Ascending aorta (tissue), 2 donors: ENCODE data around the gene OVCA2. TPM values are rescaled to one million over a fixed set of nuclear protein-coding genes. Genes with fewer than 3 reads are reported as not detected.

ENCODE experiments used
- DNase-seq, 2 donors: peaks; one replicate each; pipeline ENCODE4 v3.0.0-alpha.2; 2019; ENCODE audit warnings: low spot score in 2 of 2
- H3K27ac ChIP-seq, 2 donors: fragments of 200-600 bp; sonication (generic); one replicate each; pipeline ENCODE4 v1.5.1; 2016 to 2017; ENCODE audit warnings: mild to moderate bottlenecking in 1 of 2
- H3K27me3 ChIP-seq: fragments of 200-600 bp; sonication (generic); one replicate; pipeline ENCODE4 v1.5.1; 2017
- H3K36me3 ChIP-seq, 2 donors: fragments of 200-600 bp; sonication (generic); one replicate each; pipeline ENCODE4 v1.5.1; 2016
- H3K4me1 ChIP-seq, 2 donors: fragments of 200-600 bp; sonication (generic); one replicate each; pipeline ENCODE4 v1.5.1; 2016 to 2017; ENCODE audit warnings: mild to moderate bottlenecking in 1 of 2
- H3K4me3 ChIP-seq, 2 donors: fragments of 200-600 bp; sonication (generic); one replicate each; pipeline ENCODE4 v1.5.1; 2016 to 2017; ENCODE audit warnings: mild to moderate bottlenecking in 1 of 2
- H3K9me3 ChIP-seq, 2 donors: fragments of 200-600 bp; sonication (generic); one replicate each; pipeline ENCODE4 v1.5.1; 2016
- intact Hi-C: fragments of 100-400 bp; cut with DNase I; formaldehyde crosslinking; loops from one replicate; pipeline ENCODE4 v1.15.1; 2023
- total RNA-seq: library from RNA; depleted of rRNA; stranded (reverse); fragments of >200 nt; gene quantifications from one replicate; pipeline ENCODE4 v1.1.0, GENCODE V29; 2016
- TF ChIP-seq, protein P1 (sequence below), 3 experiments: fragments of 200-600 bp in 2 of 3; fragments of 450-650 bp in 1 of 3; sonication (generic) in 2 of 3; IDR thresholded peaks; one replicate each; pipeline ENCODE4 v1.5.1; 2016 to 2019; ENCODE audit warnings: antibody characterized with exemption in 3 of 3, mild to moderate bottlenecking in 1 of 3, moderate library complexity in 1 of 3

The OVCA2 gene
- total RNA-seq, 1 donor from 2014 or later = 71.3 TPM

DNA sequence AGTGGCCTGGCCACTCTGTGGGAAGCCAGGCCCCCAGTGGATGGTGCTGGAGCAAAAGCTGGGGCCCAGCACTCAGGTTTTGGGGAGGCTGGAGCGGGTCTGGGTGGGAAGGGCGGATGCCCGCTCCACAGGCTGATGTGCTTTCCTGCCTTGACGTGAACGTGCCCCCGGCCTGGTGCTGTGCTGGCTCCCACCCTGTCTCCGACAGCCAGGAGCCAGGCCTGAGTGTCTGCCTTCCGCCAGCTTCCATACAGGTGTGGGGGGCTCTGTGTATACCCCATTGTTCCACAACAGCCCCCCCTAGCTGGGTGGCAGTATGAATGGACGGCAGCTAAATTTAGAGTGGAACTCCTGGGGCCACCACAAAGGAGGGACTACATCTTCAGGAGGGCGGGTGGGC is 33.1 kb downstream of the OVCA2 start:
- H3K4me3 ChIP-seq = no peak overlapping the region
- peak overlapping the region in 1 of 2 donors; percentile 32 for H3K27ac ChIP-seq
- DNase-seq = no peak
- H3K9me3 ChIP-seq = no peaks in the 10 kb centered on the region
- no peaks in the 10 kb centered on the region for H3K27me3 ChIP-seq
- H3K4me1 ChIP-seq = no peaks in the 10 kb centered on the region
- intact Hi-C loops = no loop called here
- H3K36me3 ChIP-seq = peaks cover 16 to 71% of the 10 kb centered on the region in 2 donors
- TF ChIP-seq, protein P1, sequence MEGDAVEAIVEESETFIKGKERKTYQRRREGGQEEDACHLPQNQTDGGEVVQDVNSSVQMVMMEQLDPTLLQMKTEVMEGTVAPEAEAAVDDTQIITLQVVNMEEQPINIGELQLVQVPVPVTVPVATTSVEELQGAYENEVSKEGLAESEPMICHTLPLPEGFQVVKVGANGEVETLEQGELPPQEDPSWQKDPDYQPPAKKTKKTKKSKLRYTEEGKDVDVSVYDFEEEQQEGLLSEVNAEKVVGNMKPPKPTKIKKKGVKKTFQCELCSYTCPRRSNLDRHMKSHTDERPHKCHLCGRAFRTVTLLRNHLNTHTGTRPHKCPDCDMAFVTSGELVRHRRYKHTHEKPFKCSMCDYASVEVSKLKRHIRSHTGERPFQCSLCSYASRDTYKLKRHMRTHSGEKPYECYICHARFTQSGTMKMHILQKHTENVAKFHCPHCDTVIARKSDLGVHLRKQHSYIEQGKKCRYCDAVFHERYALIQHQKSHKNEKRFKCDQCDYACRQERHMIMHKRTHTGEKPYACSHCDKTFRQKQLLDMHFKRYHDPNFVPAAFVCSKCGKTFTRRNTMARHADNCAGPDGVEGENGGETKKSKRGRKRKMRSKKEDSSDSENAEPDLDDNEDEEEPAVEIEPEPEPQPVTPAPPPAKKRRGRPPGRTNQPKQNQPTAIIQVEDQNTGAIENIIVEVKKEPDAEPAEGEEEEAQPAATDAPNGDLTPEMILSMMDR (IDR thresholded peaks at IDR 0.05) = no peak

DNA sequence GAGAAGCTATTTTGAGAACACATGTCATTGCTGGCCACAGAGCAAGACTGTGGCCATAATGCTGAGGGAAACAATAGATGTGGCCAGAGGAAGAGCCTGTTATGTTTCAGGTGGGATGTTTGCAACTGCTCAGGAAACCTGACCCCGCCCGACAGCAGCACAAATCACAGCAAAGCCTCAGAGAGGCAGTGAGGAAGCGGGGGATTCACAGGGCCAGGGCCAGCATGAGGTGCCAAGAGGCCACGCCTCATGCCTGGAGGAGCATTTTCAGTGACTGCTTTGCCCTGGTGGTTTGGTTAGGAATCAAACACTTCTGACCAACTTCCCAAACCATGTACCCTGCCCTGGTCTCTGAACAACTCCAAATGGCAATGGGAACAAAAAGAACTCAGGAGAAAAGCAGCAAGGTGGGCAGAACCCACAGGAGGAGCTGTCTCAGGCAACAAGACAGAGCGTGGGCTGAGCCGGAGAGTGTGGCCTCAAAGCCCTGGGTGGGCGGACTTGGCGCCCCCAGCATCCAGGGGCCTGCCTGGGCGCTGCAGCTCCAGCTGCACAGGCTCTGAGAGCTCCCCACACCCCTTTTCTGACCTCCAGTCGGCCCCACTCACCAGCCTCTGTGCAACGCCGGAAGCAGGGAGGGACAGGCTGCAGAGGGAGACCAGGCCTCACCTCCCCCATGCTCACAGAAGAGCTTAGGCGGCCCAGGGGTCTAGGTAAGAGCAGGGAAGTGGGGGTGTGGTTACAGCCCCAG is 33.7 kb downstream of the OVCA2 start:
- no peaks in the 10 kb centered on the region for H3K27me3 ChIP-seq
- no peaks in the 10 kb centered on the region for H3K4me1 ChIP-seq
- TF ChIP-seq, protein P1 (IDR thresholded peaks at IDR 0.05) = no peak
- H3K9me3 ChIP-seq = no peaks in the 10 kb centered on the region
- DNase-seq = no peak
- peaks cover 22 to 72% of the 10 kb centered on the region in 2 donors for H3K36me3 ChIP-seq
- H3K27ac ChIP-seq = peak overlapping the region in 1 of 2 donors; percentile 32
- intact Hi-C loops = no loop called here
- no peak overlapping the region for H3K4me3 ChIP-seq

DNA sequence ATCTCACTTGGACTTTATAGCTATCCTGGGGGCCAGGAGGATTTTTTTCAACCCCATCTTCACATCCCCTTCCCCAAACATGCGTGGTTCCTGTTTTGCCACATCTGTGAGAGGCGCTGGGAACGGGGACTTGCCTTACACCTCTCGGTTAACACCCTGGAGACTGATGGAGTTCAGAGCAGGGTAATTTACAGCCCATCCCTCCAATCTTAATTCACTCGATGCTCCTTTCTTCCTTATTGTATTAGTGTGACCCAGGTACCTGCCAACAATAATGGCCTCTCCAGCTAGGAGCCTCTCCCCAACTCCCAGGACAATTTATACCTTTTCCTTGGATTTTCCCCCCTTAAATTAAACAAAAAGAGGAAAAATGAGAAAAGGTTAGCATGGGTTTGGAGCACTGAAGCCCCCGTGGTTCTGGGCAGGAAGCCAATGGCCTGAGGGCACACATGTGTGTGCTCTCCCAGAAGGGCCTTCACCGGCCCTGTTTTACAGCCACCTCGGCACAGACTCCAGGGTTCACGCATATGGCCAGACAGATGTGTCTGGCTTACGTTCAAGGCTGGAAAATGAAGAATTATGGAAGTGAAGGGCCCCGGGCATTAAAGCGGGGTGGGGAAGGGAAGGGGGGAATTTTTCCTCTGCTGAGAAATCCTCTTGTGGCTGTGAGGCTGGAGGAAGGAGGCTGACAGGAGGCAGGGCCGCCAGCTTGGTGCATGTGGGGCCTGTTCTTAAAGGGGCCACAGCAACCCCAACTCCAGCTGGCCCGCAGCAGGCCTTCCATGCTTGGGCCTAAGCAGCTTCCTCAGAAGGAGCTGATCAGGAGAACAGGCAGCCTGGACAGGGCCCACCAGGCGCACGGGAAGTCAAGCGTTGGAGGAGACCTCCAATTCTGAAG is 34.5 kb downstream of the OVCA2 start:
- DNase-seq = no peak
- H3K4me3 ChIP-seq = no peak overlapping the region
- H3K36me3 ChIP-seq = peaks cover 28 to 72% of the 10 kb centered on the region in 2 donors
- TF ChIP-seq, protein P1 (IDR thresholded peaks at IDR 0.05) = no peak
- H3K27me3 ChIP-seq = no peaks in the 10 kb centered on the region
- H3K9me3 ChIP-seq = no peaks in the 10 kb centered on the region
- intact Hi-C loops = no loop called here
- peak overlapping the region in 1 of 2 donors; percentile 32 for H3K27ac ChIP-seq
- no peaks in the 10 kb centered on the region for H3K4me1 ChIP-seq

GRCh38 chr17:2077040-2077439 is 35.2 kb downstream of the OVCA2 start:
- no peaks in the 10 kb centered on the region for H3K4me1 ChIP-seq
- intact Hi-C loops = no loop called here
- H3K27me3 ChIP-seq = no peaks in the 10 kb centered on the region
- no peak overlapping the region for H3K27ac ChIP-seq
- H3K4me3 ChIP-seq = no peak overlapping the region
- no peaks in the 10 kb centered on the region for H3K9me3 ChIP-seq
- TF ChIP-seq, protein P1 (IDR thresholded peaks at IDR 0.05) = no peak
- H3K36me3 ChIP-seq = peaks cover 35 to 72% of the 10 kb centered on the region in 2 donors
- DNase-seq = no peak

DNA sequence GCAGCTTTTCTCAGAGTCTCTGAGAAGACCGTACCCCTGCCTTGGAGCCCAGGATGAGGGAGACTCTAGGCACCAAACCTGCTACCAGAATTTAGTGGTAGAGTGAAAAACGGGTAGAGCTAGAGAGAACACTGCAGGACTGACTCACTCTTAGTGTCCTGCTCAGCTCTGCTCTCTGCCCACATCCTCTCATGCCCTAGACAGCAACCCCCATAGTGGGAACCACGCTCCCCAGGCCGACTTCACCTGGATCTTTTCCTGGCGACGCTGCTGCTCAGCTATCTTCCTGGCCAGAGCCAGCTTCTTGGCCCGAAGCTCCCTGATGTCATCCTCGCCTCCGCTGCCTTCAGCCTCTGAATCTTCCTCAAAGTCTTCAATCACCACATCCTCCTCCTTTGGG is 39.7 kb downstream of the OVCA2 start:
- intact Hi-C loops = no loop called here

More for the DNA sequence above, 39.7 kb downstream of the OVCA2 start:
- peaks cover 0 to 10% of the 10 kb centered on the region in 2 donors for H3K4me1 ChIP-seq
- no peak overlapping the region for H3K4me3 ChIP-seq
- TF ChIP-seq, protein P1 (IDR thresholded peaks at IDR 0.05) = no peak
- no peaks in the 10 kb centered on the region for H3K27me3 ChIP-seq
- H3K9me3 ChIP-seq = no peaks in the 10 kb centered on the region
- peaks cover 35 to 64% of the 10 kb centered on the region in 2 donors for H3K36me3 ChIP-seq
- DNase-seq = no peak
- no peak overlapping the region for H3K27ac ChIP-seq
